Lower leg skin (tissue), 4 donors: ENCODE measurements around the gene LDB3. TPM values are rescaled to one million over a fixed set of nuclear protein-coding genes. Genes with fewer than 3 reads are reported as not detected.

Source experiments
- DNase-seq, 2 donors: peaks; one replicate each; pipeline ENCODE4 v3.0.0-alpha.2; 2019; ENCODE audit warnings: low spot score in 2 of 2
- H3K4me3 ChIP-seq: fragments of 200-600 bp; sonication (generic); 2 replicates; pipeline ENCODE4 v1.5.1; 2017; ENCODE audit warnings: mild to moderate bottlenecking, low read depth; ENCODE audit not compliant: poor library complexity, severe bottlenecking
- CTCF ChIP-seq, 3 donors: fragments of 450-650 bp; IDR thresholded peaks; one replicate each; pipeline ENCODE4 v1.5.1; 2016; ENCODE audit warnings: antibody characterized with exemption in 3 of 3, mild to moderate bottlenecking in 3 of 3, moderate library complexity in 2 of 3
- POLR2A ChIP-seq, 2 donors: fragments of 450-650 bp; IDR thresholded peaks; one replicate each; pipeline ENCODE4 v1.6.1; 2016 to 2017; ENCODE audit warnings: antibody characterized with exemption in 2 of 2, mild to moderate bottlenecking in 1 of 2, moderate library complexity in 1 of 2
- WGBS, 2 donors: methylation state at CpG; one replicate each; pipeline ENCODE4 v1.1.5; 2018; 5-methylcytosine and 5-hydroxymethylcytosine counted together
- intact Hi-C: fragments of 100-400 bp; cut with DNase I; formaldehyde crosslinking; loops from one replicate; pipeline ENCODE4 v1.15.0; 2023; ENCODE audit warnings: low total_unique reads
- total RNA-seq, 4 donors: library from RNA; depleted of rRNA; stranded (reverse); fragments of >200 nt; gene quantifications; one replicate each; pipeline ENCODE4 v1.1.0, GENCODE V29; 2016

Gene LDB3
- total RNA-seq, 4 donors from 2014 or later, result 0.46 to 2.9 (median 0.83) TPM

GRCh38 chr10:86661161-86662025, 6.9 kb upstream of the LDB3 start:
- 61 to 71% methylated on average over 15 to 17 of the region's 17 CpGs for WGBS, 2 donors
- no peak overlapping the region for H3K4me3 ChIP-seq
- intact Hi-C loops, result no loop called here
- peak in 1 of 2 donors; percentile 46 for DNase-seq
- TF ChIP-seq CTCF (IDR thresholded peaks at IDR 0.05), result no peak
- TF ChIP-seq POLR2A (IDR thresholded peaks at IDR 0.05), result no peak

GRCh38 chr10:86662186-86663045, 5.9 kb upstream of the LDB3 start:
- no peak overlapping the region for H3K4me3 ChIP-seq
- TF ChIP-seq POLR2A (IDR thresholded peaks at IDR 0.05) (no peak), CTCF (IDR thresholded peaks at IDR 0.05) (no peak)
- WGBS, 2 donors, result 78 to 89% methylated on average over 17 to 19 of the region's 19 CpGs
- intact Hi-C loops, result no loop called here
- DNase-seq, result no peak

GRCh38 chr10:86663046-86663345, 5.3 kb upstream of the LDB3 start:
- no peak for TF ChIP-seq POLR2A (IDR thresholded peaks at IDR 0.05)
- WGBS, 2 donors, result 91 to 93% methylated on average over 8 of the region's 8 CpGs
- intact Hi-C loops, result no loop called here
- H3K4me3 ChIP-seq, result no peak overlapping the region
- no peak for DNase-seq

- intact Hi-C loops, result no loop called here
- no peak for DNase-seq
- 74 to 77% methylated on average over 10 of the region's 10 CpGs for WGBS, 2 donors
- H3K4me3 ChIP-seq, result no peak overlapping the region
- TF ChIP-seq POLR2A (IDR thresholded peaks at IDR 0.05), result no peak
- no peak for TF ChIP-seq CTCF (IDR thresholded peaks at IDR 0.05)
Observed at GRCh38 chr10:86663576-86664339, 4.6 kb upstream of the LDB3 start.

GRCh38 chr10:86664341-86665217, 3.7 kb upstream of the LDB3 start:
- TF ChIP-seq POLR2A (IDR thresholded peaks at IDR 0.05) (no peak), CTCF (IDR thresholded peaks at IDR 0.05) (no peak)
- intact Hi-C loops, result no loop called here
- 66 to 68% methylated on average over 12 to 13 of the region's 13 CpGs for WGBS, 2 donors

More at GRCh38 chr10:86664341-86665217, 3.7 kb upstream of the LDB3 start:
- H3K4me3 ChIP-seq, result no peak overlapping the region
- no peak for DNase-seq
